Measurements from ENCODE around the gene DMP1.

- no peak for TF ChIP-seq CTCF (IDR thresholded peaks at IDR 0.05; ENCODE audit: low read length)
- no peak for TF ChIP-seq EZH2 (IDR thresholded peaks at IDR 0.05; ENCODE audit: borderline replicate concordance, low read length)
Measured at GRCh38 chr4:87608229-87608628, 41.9 kb upstream of the DMP1 start, which contains the start of gene DSPP.

Data from OCI-LY1 (cell line).